Suprapubic skin (tissue), 4 donors: ENCODE results near the gene TMEM217.

Experiments used
- CTCF ChIP-seq, 2 donors: fragments of 200-600 bp in 1 of 2; fragments of 450-650 bp in 1 of 2; sonication (generic) in 1 of 2; IDR thresholded peaks; one replicate each; pipeline ENCODE4 v1.5.1; 2016 to 2019; ENCODE audit warnings: antibody characterized with exemption in 2 of 2, mild to moderate bottlenecking in 1 of 2, moderate library complexity in 1 of 2
- EP300 ChIP-seq: sonication (generic); formaldehyde crosslinking; IDR thresholded peaks from one replicate; pipeline ENCODE4 v1.6.1; 2017; ENCODE audit warnings: antibody characterized with exemption
- POLR2A ChIP-seq, 2 donors: fragments of 450-650 bp; IDR thresholded peaks; one replicate each; pipeline ENCODE4 v1.6.1; 2017; ENCODE audit warnings: antibody characterized with exemption in 2 of 2, mild to moderate bottlenecking in 2 of 2, moderate library complexity in 2 of 2
- POLR2AphosphoS5 ChIP-seq, 3 donors: sonication (generic); formaldehyde crosslinking; IDR thresholded peaks; one replicate each; pipeline ENCODE4 v1.6.1; 2017; ENCODE audit warnings: antibody characterized with exemption in 3 of 3

- TF ChIP-seq POLR2AphosphoS5 (IDR thresholded peaks at IDR 0.05) (no peak), CTCF (IDR thresholded peaks at IDR 0.05) (no peak), EP300 (no peak), POLR2A (IDR thresholded peaks at IDR 0.05) (no peak)
Observed at GRCh38 chr6:37262446-37263026, 4.6 kb upstream of the TMEM217 start.
